Placental epithelial cell (primary cell): Measurements from ENCODE around the gene SPOUT1. TPM values are rescaled to one million over a fixed set of nuclear protein-coding genes. Genes with fewer than 3 reads are reported as not detected.

ENCODE experiments used
- total RNA-seq: library from RNA; depleted of rRNA; stranded (reverse); fragments of >200 nt; gene quantifications from 2 replicates; pipeline ENCODE4 v1.2.3, GENCODE V29; 2012

Gene SPOUT1
- 17.7 and 22.0 TPM in 2 replicates for total RNA-seq

GRCh38 chr9:128829477-128830251 lies at the start of gene SPOUT1:
Gene SPOUT1 (minus strand): TSS chr9:128829794. CDS start chr9:128829780, 14 bp downstream.

GRCh38 chr9:128818099-128818838 lies 11.3 kb downstream of the SPOUT1 start, which contains the start of gene ENDOG:
Gene ENDOG (plus strand): TSS chr9:128818500. CDS start chr9:128818685, 185 bp downstream.

GRCh38 chr9:128786681-128787601 lies 42.7 kb downstream of the SPOUT1 start, which contains the start of gene TBC1D13:
Gene TBC1D13 (plus strand): TSS chr9:128787253. CDS start chr9:128787354, 101 bp downstream.

GRCh38 chr9:128771745-128772519 lies 57.7 kb downstream of the SPOUT1 start, which contains the start of gene ZER1:
Gene ZER1 (minus strand): TSS chr9:128771927. CDS start chr9:128755565, 16,362 bp downstream.

Other genes starting within 250 kb of the SPOUT1 start
- 48.3 and 59.6 TPM in 2 replicates for gene DYNC2I2, start 172.9 kb downstream of the SPOUT1 start, total RNA-seq
- gene SET, start 140.6 kb downstream of the SPOUT1 start, total RNA-seq, result 273 and 299 TPM in 2 replicates
- gene PKN3, start 127.3 kb downstream of the SPOUT1 start, total RNA-seq, result 1.8 and 2.0 TPM in 2 replicates
- 82.4 and 97.1 TPM in 2 replicates for gene ZDHHC12, start 105.7 kb downstream of the SPOUT1 start, total RNA-seq
- 34.2 and 46.7 TPM in 2 replicates for gene ZER1, start 57.9 kb downstream of the SPOUT1 start, total RNA-seq
- gene TBC1D13, start 42.5 kb downstream of the SPOUT1 start, total RNA-seq, result 19.6 and 25.6 TPM in 2 replicates
- gene ENDOG, start 11.3 kb downstream of the SPOUT1 start, total RNA-seq, result 9.4 and 27.9 TPM in 2 replicates
- gene KYAT1, start 52.2 kb upstream of the SPOUT1 start, total RNA-seq, result 3.6 and 5.1 TPM in 2 replicates
- gene LRRC8A, start 52.3 kb upstream of the SPOUT1 start, total RNA-seq, result 27.5 and 36.5 TPM in 2 replicates
- gene PHYHD1, start 91.2 kb upstream of the SPOUT1 start, total RNA-seq, result 6.2 and 33.4 TPM in 2 replicates
- 13.0 and 29.9 TPM in 2 replicates for gene DOLK, start 117.8 kb upstream of the SPOUT1 start, total RNA-seq
- gene NUP188, start 117.9 kb upstream of the SPOUT1 start, total RNA-seq, result 22.4 and 33.9 TPM in 2 replicates
- gene SH3GLB2, start 198.5 kb upstream of the SPOUT1 start, total RNA-seq, result 72.0 and 138 TPM in 2 replicates
- 23.6 and 30.3 TPM in 2 replicates for gene MIGA2, start 206.8 kb upstream of the SPOUT1 start, total RNA-seq